H1 (cell line): ENCODE measurements around the gene STAT1. TPM values are rescaled to one million over a fixed set of nuclear protein-coding genes. Genes with fewer than 3 reads are reported as not detected.

ENCODE experiments used
- CTCF ChIA-PET: fragments of 300-600 bp; sonication (Branson Sonifier 250); formaldehyde crosslinking; loops from one replicate; lab custom pipeline; 2021; ENCODE audit not compliant: partially characterized antibody; lab: Charles Lee
- POLR2A ChIA-PET: fragments of 300-600 bp; sonication (Branson Sonifier 250); formaldehyde crosslinking; loops from one replicate; lab custom pipeline; 2021; ENCODE audit warnings: inconsistent platforms; ENCODE audit not compliant: partially characterized antibody; lab: Charles Lee
- DNase-seq, 2 experiments: peaks; one replicate each; pipeline versions ENCODE4 v3.0.0 to v3.0.0-alpha.2; 2010 to 2022; ENCODE audit warnings: low spot score in 2 of 2, low read depth in 1 of 2, mixed read lengths in 1 of 2
- FAIRE-seq: peaks from 2 replicates; lab custom pipeline; 2011; peaks lifted over from hg19 to GRCh38; lab: Jason Lieb, UNC
- H2AFZ ChIP-seq: 2 replicates; pipeline ENCODE4 v1.8.1; 2012; ENCODE audit warnings: low read length, inconsistent platforms
- H2AK5ac ChIP-seq: 2 replicates; pipeline ENCODE4 v1.6.1; 2013; ENCODE audit warnings: low read depth, low read length
- H2BK120ac ChIP-seq: replicated peaks from 2 replicates; pipeline ENCODE3; 2013; ENCODE audit warnings: low read depth, low read length, inconsistent platforms
- H2BK12ac ChIP-seq: 2 replicates; pipeline ENCODE4 v1.6.1; 2013; ENCODE audit warnings: low read depth, low read length
- H2BK15ac ChIP-seq: 2 replicates; pipeline ENCODE4 v1.6.1; 2013; ENCODE audit warnings: low read length
- H2BK20ac ChIP-seq: 2 replicates; pipeline ENCODE4 v1.6.1; 2013; ENCODE audit warnings: low read length
- H2BK5ac ChIP-seq: 2 replicates; pipeline ENCODE4 v1.6.1; 2013; ENCODE audit warnings: low read depth, low read length
- H3K14ac ChIP-seq: 2 replicates; pipeline ENCODE4 v1.6.1; 2013; ENCODE audit warnings: inconsistent platforms; ENCODE audit not compliant: insufficient read length
- H3K18ac ChIP-seq: 2 replicates; pipeline ENCODE4 v1.6.1; 2013; ENCODE audit warnings: low read length; ENCODE audit errors: extremely low read depth
- H3K23ac ChIP-seq: 2 replicates; pipeline ENCODE4 v1.6.1; 2013; ENCODE audit warnings: inconsistent platforms; ENCODE audit not compliant: insufficient read length
- H3K23me2 ChIP-seq: 2 replicates; pipeline ENCODE4 v1.6.1; 2013; ENCODE audit warnings: low read depth, low read length
- H3K27ac ChIP-seq: 2 replicates; pipeline ENCODE4 v1.6.1; 2011; ENCODE audit warnings: low read depth, low read length, inconsistent platforms
- H3K27me3 ChIP-seq, 4 experiments: replicated peaks in 1 of 4; 1 replicate in 1 of 4; 2 replicates in 3 of 4; pipeline versions ENCODE4 v1.6.1 to v1.8.1; 2011 to 2013; ENCODE audit warnings: low read length in 3 of 4, mild to moderate bottlenecking in 3 of 4, inconsistent platforms in 2 of 4, mixed read lengths in 2 of 4, moderate library complexity in 1 of 4; ENCODE audit not compliant: control insufficient read depth in 3 of 4, insufficient read depth in 3 of 4; ENCODE audit errors: extremely low read depth in 1 of 4
- H3K36me3 ChIP-seq, 4 experiments: 2 replicates each; pipeline versions ENCODE4 v1.6.1 to v1.8.1; 2011 to 2013; ENCODE audit warnings: mild to moderate bottlenecking in 4 of 4, low read length in 3 of 4, moderate library complexity in 2 of 4, control low read depth in 1 of 4, inconsistent platforms in 1 of 4; ENCODE audit not compliant: insufficient read depth in 4 of 4, control insufficient read depth in 2 of 4
- H3K4ac ChIP-seq: replicated peaks from 2 replicates; pipeline ENCODE3; 2013; ENCODE audit warnings: low read length, low read depth, mixed read lengths, inconsistent platforms; ENCODE audit not compliant: insufficient read length
- H3K4me1 ChIP-seq, 4 experiments: replicated peaks in 1 of 4; 1 replicate in 1 of 4; 2 replicates in 3 of 4; pipeline versions ENCODE4 v1.6.1 to v1.8.1; 2011 to 2013; ENCODE audit warnings: low read length in 3 of 4, inconsistent platforms in 2 of 4, mixed read lengths in 1 of 4; ENCODE audit not compliant: insufficient read depth in 4 of 4, control insufficient read depth in 3 of 4
- H3K4me2 ChIP-seq, 2 experiments: 2 replicates each; pipeline versions ENCODE4 v1.6.1 to v1.8.1; 2011 to 2013; ENCODE audit warnings: low read depth in 2 of 2, low read length in 2 of 2, control low read depth in 1 of 2, inconsistent platforms in 1 of 2, mild to moderate bottlenecking in 1 of 2; ENCODE audit not compliant: insufficient read depth in 1 of 2
- H3K4me3 ChIP-seq, 4 experiments: fragments of 200-600, 300-600 bp in 1 of 4; sonication (generic), shearing (Covaris generic), sonication (Bioruptor Twin) in 1 of 4; 2 replicates each; pipeline versions ENCODE4 v1.5.1 to v1.8.1; 2011 to 2016; ENCODE audit warnings: low read length in 4 of 4, low read depth in 3 of 4, control low read depth in 2 of 4, inconsistent platforms in 2 of 4, mild to moderate bottlenecking in 2 of 4, mixed read lengths in 1 of 4, moderate library complexity in 1 of 4; ENCODE audit not compliant: insufficient read depth in 2 of 4; ENCODE audit errors: extremely low read depth in 1 of 4
- H3K56ac ChIP-seq: replicated peaks from 2 replicates; pipeline ENCODE3; 2013; ENCODE audit warnings: low read depth, mild to moderate bottlenecking, mixed read lengths, low read length, inconsistent platforms; ENCODE audit not compliant: insufficient read length
- H3K79me1 ChIP-seq: 2 replicates; pipeline ENCODE4 v1.6.1; 2013; ENCODE audit warnings: low read depth, low read length, control low read depth
- H3K79me2 ChIP-seq, 2 experiments: 2 replicates each; pipeline versions ENCODE4 v1.6.1 to v1.8.1; 2012 to 2013; ENCODE audit warnings: low read length in 2 of 2, mild to moderate bottlenecking in 2 of 2, inconsistent platforms in 1 of 2; ENCODE audit not compliant: insufficient read depth in 2 of 2, control insufficient read depth in 1 of 2
- H3K9ac ChIP-seq, 4 experiments: replicated peaks in 1 of 4; 1 replicate in 1 of 4; 2 replicates in 3 of 4; pipeline versions ENCODE4 v1.6.1 to v1.8.1; 2011 to 2013; ENCODE audit warnings: low read depth in 3 of 4, low read length in 3 of 4, control low read depth in 2 of 4, mild to moderate bottlenecking in 2 of 4, moderate library complexity in 2 of 4, inconsistent platforms in 1 of 4; ENCODE audit errors: extremely low read depth in 1 of 4
- H3K9me3 ChIP-seq, 2 experiments: 2 replicates each; pipeline versions ENCODE4 v1.6.1 to v1.8.1; 2012 to 2013; ENCODE audit warnings: mild to moderate bottlenecking in 2 of 2, moderate library complexity in 2 of 2, control low read depth in 1 of 2, inconsistent platforms in 1 of 2, low read depth in 1 of 2, low read length in 1 of 2, mixed read lengths in 1 of 2; ENCODE audit not compliant: insufficient read depth in 2 of 2
- H4K20me1 ChIP-seq, 2 experiments: replicated peaks in 1 of 2; 2 replicates each; pipeline versions ENCODE3 to v1.8.1; 2011 to 2013; ENCODE audit warnings: inconsistent platforms in 2 of 2, low read length in 2 of 2, mild to moderate bottlenecking in 1 of 2; ENCODE audit not compliant: insufficient read depth in 2 of 2, control insufficient read depth in 1 of 2
- H4K5ac ChIP-seq: 2 replicates; pipeline ENCODE4 v1.6.1; 2013; ENCODE audit warnings: low read length, low read depth, mixed read lengths, inconsistent platforms; ENCODE audit not compliant: insufficient read length
- H4K8ac ChIP-seq: 2 replicates; pipeline ENCODE4 v1.8.0; 2013; ENCODE audit warnings: mild to moderate bottlenecking, moderate library complexity, low read length, inconsistent platforms; ENCODE audit not compliant: insufficient read depth; ENCODE audit errors: extremely low read depth
- H4K91ac ChIP-seq: replicated peaks from 2 replicates; pipeline ENCODE3; 2013; ENCODE audit warnings: low read length, mixed read lengths, inconsistent platforms; ENCODE audit not compliant: insufficient read length
- BCL11A ChIP-seq, 2 experiments: IDR thresholded peaks; one replicate each; pipeline ENCODE4 v1.6.1; 2011; ENCODE audit warnings: low read depth in 2 of 2, low read length in 2 of 2, mild to moderate bottlenecking in 2 of 2
- BRCA1 ChIP-seq: IDR thresholded peaks from 2 replicates; pipeline ENCODE4 v1.6.1; 2012; ENCODE audit warnings: low read depth, low read length, improper control_type of control experiment
- JUN ChIP-seq: IDR thresholded peaks from 2 replicates; pipeline ENCODE4 v1.6.1; 2011; ENCODE audit warnings: low read depth, mild to moderate bottlenecking, improper control_type of control experiment, low read length
- KDM4A ChIP-seq: IDR thresholded peaks from one replicate; pipeline ENCODE4 v1.7.1; 2012; ENCODE audit warnings: low read depth, mild to moderate bottlenecking, moderate library complexity, low read length, inconsistent platforms; ENCODE audit not compliant: severe bottlenecking
- RFX5 ChIP-seq: IDR thresholded peaks from 2 replicates; pipeline ENCODE4 v1.6.1; 2011; ENCODE audit warnings: low read depth, low read length, improper control_type of control experiment, borderline replicate concordance
- SP4 ChIP-seq: IDR thresholded peaks from 2 replicates; pipeline ENCODE4 v1.6.1; 2012; ENCODE audit warnings: low read length, inconsistent platforms
- TBP ChIP-seq: IDR thresholded peaks from 2 replicates; pipeline ENCODE4 v1.6.1; 2011; ENCODE audit warnings: low read depth, low read length, improper control_type of control experiment
- WGBS, 2 experiments: shearing (Covaris generic) in 1 of 2; methylation state at CpG; one replicate each; pipeline versions ENCODE4 v1.1.6 to v1.1.7; 2013 to 2015; ENCODE audit warnings: low lambda C conversion rate in 2 of 2, mixed read lengths in 2 of 2, inconsistent platforms in 1 of 2, low coverage in 1 of 2, missing lambda C conversion rate in 1 of 2; ENCODE audit not compliant: insufficient replicate concordance in 2 of 2, insufficient coverage in 1 of 2, insufficient read length in 1 of 2; ENCODE audit errors: extremely low coverage in 1 of 2, missing lambda C conversion rate in 1 of 2; 5-methylcytosine and 5-hydroxymethylcytosine counted together
- polyA plus RNA-seq, 7 experiments: library from polyadenylated mRNA; depleted of rRNA in 3 of 7; stranded (reverse) in 5 of 7; unstranded in 2 of 7; fragments of >200 nt in 5 of 7; fragments of 200-250 nt in 2 of 7; gene quantifications; 1 replicate in 5 of 7; 2 replicates in 1 of 7; 4 replicates in 1 of 7; pipeline versions ENCODE4 v1.2.1 to v1.2.3, GENCODE V29; 2011 to 2013; ENCODE audit warnings: missing spikeins in 2 of 7, mixed read lengths in 2 of 7
- total RNA-seq: library from RNA; stranded (reverse); fragmentation: NEBNext Ultra II Directional; extraction: Animal tissue kit (Norgen Biotek cat#: 25700); gene quantifications from 2 replicates; pipeline ENCODE4 v1.2.1, GENCODE V29; 2021

The STAT1 gene
- total and polyA plus RNA-seq, 2 of the 8 experiments (the other 6 are each of a cell fraction or from before 2014, with no cell fraction given): 20.3 to 43.0 TPM

- FAIRE-seq: no peak
- Histone ChIP-seq H4K5ac (no peak overlapping the region), H3K4me2 (no peak overlapping the region)
Measured at GRCh38 chr2:190970873-190971506, 43.0 kb downstream of the STAT1 start.

More at GRCh38 chr2:190970873-190971506, 43.0 kb downstream of the STAT1 start:
- Histone ChIP-seq H2BK5ac (no peak overlapping the region), H3K27me3 (no peaks in the 10 kb centered on the region), H3K23me2 (no peaks in the 10 kb centered on the region), H3K79me1 (no peaks in the 10 kb centered on the region), H3K36me3 (peaks cover 15 to 58% (median 52%) of the 10 kb centered on the region in 4 experiments), H2AK5ac (no peak overlapping the region), H2BK12ac (no peak overlapping the region), H3K79me2 (no peaks in the 10 kb centered on the region), H3K4me3 (no peak overlapping the region), H3K9me3 (no peaks in the 10 kb centered on the region), H2BK15ac (no peak overlapping the region), H3K56ac (no peak overlapping the region), H4K8ac (no peak overlapping the region), H4K91ac (no peak overlapping the region), H2AFZ (no peak overlapping the region), H3K18ac (no peak overlapping the region), H4K20me1 (no peaks in the 10 kb centered on the region), H3K4ac (no peak overlapping the region), H3K9ac (no peak overlapping the region), H2BK120ac (no peak overlapping the region), H2BK20ac (no peak overlapping the region), H3K4me1 (no peaks in the 10 kb centered on the region), H3K23ac (no peak overlapping the region), H3K27ac (no peak overlapping the region), H3K14ac (no peak overlapping the region)
- no peak for DNase-seq
- POLR2A ChIA-PET: no interaction called here
- 84% methylated on average over 5 of the region's 5 CpGs; no CpG with 5 or more reads in 1 of the 2 experiments for WGBS, 2 experiments
- CTCF ChIA-PET: no interaction called here
- TF ChIP-seq SP4: no peak
- TF ChIP-seq TBP: no peak
- TF ChIP-seq BRCA1: no peak
- TF ChIP-seq KDM4A: no peak
- no peak for TF ChIP-seq BCL11A (IDR thresholded peaks at IDR 0.05; ENCODE audit: low read depth in 2 of 2, low read length in 2 of 2)
- TF ChIP-seq JUN: no peak
- TF ChIP-seq RFX5: no peak
